Measurements from ENCODE around the gene DDX52. TPM values are rescaled to one million over a fixed set of nuclear protein-coding genes. Genes with fewer than 3 reads are reported as not detected.

Gene DDX52
- total and polyA plus RNA-seq, 7 donors, result 9.2 to 20.1 (median 15.3) TPM

- no peak overlapping the region for H3K4me3 ChIP-seq
- no peak overlapping the region for H3K27ac ChIP-seq
- WGBS, 3 donors, result 83 to 84% (median 84%) methylated on average over 9 of the region's 9 CpGs
- no peaks in the 10 kb centered on the region for H3K36me3 ChIP-seq (ENCODE audit: insufficient read depth in 1 of 2, low read depth in 1 of 2)
- intact Hi-C loops (cut with DNase I), result no loop called here
- TF ChIP-seq CTCF (IDR thresholded peaks at IDR 0.05), result no peak
- no peak for DNase-seq
- H3K9me3 ChIP-seq, result no peaks in the 10 kb centered on the region
- ATAC-seq, result no peak
- H3K27me3 ChIP-seq (ENCODE audit: insufficient read depth in 3 of 3, low read length in 2 of 3), result no peaks in the 10 kb centered on the region
- H3K4me1 ChIP-seq, result no peaks in the 10 kb centered on the region
These were observed 28.0 kb upstream of the DDX52 start for GRCh38 chr17:37671028-37671823.

- TF ChIP-seq CTCF (IDR thresholded peaks at IDR 0.05), result no peak
- H3K4me1 ChIP-seq, result no peaks in the 10 kb centered on the region
- H3K27ac ChIP-seq, result no peak overlapping the region
- H3K4me3 ChIP-seq, result no peak overlapping the region
- H3K9me3 ChIP-seq, result no peaks in the 10 kb centered on the region
- DNase-seq (no peak), ATAC-seq (no peak)
- intact Hi-C loops (cut with DNase I), result no loop called here
- WGBS, 3 donors, result 79 to 88% (median 85%) methylated on average over 1 of the region's 1 CpG
- no peaks in the 10 kb centered on the region for H3K36me3 ChIP-seq (ENCODE audit: insufficient read depth in 1 of 2, low read depth in 1 of 2)
- H3K27me3 ChIP-seq (ENCODE audit: insufficient read depth in 3 of 3, low read length in 2 of 3), result no peaks in the 10 kb centered on the region
These were observed 23.8 kb upstream of the DDX52 start for GRCh38 chr17:37667039-37667438.

DNA sequence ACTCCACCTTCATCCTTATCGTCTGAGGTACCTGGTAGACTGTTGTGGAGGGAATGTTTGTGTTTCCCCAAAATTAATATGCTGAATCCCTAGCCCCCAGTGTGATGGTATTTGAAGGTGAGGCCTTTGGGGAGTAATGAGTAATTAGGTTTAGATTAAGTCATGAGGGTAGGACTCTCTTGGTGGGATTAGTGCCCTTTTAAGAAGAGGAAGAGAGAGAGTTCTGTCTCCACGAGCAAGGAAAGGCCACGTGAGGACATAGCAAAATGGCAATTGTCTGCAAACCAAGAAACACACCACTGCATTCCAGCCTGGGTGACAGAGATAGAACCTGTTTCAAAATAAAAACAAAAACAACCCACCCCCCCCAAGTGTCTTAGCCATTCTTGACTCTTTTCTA lies 21.0 kb upstream of the DDX52 start:
- ATAC-seq (no peak), DNase-seq (no peak)
- H3K9me3 ChIP-seq, result no peaks in the 10 kb centered on the region
- H3K4me3 ChIP-seq, result no peak overlapping the region
- no peaks in the 10 kb centered on the region for H3K4me1 ChIP-seq
- WGBS, 3 donors, result 78 to 83% (median 80%) methylated on average over 3 of the region's 3 CpGs
- no peak for TF ChIP-seq CTCF (IDR thresholded peaks at IDR 0.05)
- intact Hi-C loops (cut with DNase I), result no loop called here
- H3K36me3 ChIP-seq (ENCODE audit: insufficient read depth in 1 of 2, low read depth in 1 of 2), result no peaks in the 10 kb centered on the region
- no peak overlapping the region for H3K27ac ChIP-seq
- H3K27me3 ChIP-seq (ENCODE audit: insufficient read depth in 3 of 3, low read length in 2 of 3), result no peaks in the 10 kb centered on the region

DNA sequence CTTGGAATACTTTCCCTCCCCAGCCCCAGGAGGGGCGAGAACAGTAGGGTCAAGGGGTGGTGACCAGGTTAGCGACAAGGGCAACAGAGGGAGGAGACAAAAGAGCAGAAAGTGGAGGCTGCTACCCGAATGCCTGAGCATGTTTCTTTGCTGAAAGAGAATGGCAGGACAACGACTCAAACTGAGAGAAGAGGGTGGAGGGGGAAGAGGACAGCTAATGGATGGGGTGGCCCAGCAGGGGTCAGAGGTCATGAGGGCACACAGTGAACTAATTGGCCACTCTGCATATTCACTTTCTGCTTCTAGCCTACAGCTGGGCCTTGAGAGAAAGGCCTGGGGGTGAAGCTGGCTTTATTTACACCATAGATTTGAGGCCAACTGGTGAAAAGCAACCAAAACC lies 19.1 kb upstream of the DDX52 start:
- Histone ChIP-seq H3K27me3 (ENCODE audit: insufficient read depth in 3 of 3, low read length in 2 of 3) (no peaks in the 10 kb centered on the region), H3K4me3 (no peak overlapping the region), H3K9me3 (no peaks in the 10 kb centered on the region), H3K36me3 (ENCODE audit: insufficient read depth in 1 of 2, low read depth in 1 of 2) (no peaks in the 10 kb centered on the region), H3K27ac (no peak overlapping the region), H3K4me1 (no peaks in the 10 kb centered on the region)
- DNase-seq (no peak), ATAC-seq (no peak)
- no peak for TF ChIP-seq CTCF (IDR thresholded peaks at IDR 0.05)
- WGBS, 3 donors, result 35 to 40% (median 38%) methylated on average over 4 of the region's 4 CpGs
- intact Hi-C loops (cut with DNase I), result no loop called here

All from psoas muscle (tissue), 8 donors.